Measurements from ENCODE around the gene APOB. TPM values are rescaled to one million over a fixed set of nuclear protein-coding genes. Genes with fewer than 3 reads are reported as not detected.

The APOB gene
- total and polyA plus RNA-seq, 2 of the 13 experiments (the other 11 are each of a cell fraction or from before 2014, with no cell fraction given) = 1,569 to 2,515 TPM

DNA sequence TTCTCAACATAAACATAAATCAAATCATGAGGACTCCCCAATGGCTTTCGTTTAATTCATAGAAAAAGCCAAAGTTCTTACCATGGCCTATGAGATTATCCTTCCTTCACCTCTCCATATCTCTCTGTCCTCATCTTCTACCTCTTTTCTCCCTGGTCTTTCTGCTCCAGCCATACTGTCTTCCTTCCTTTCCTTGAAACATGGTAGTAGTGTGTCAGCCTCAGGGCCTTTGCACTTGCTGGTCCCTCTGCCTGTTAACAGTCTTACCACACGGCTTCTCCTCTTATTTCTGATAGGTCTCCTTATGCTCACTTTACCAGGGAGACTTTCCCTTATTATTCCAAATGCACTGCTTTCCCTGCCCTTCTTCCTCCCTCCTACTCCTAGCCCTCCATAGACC, 25.6 kb downstream of the APOB start (continued):
- 0 out of 2 replicates have a peak, but pooled peaks have one; percentile 33 for TF ChIP-seq RFXAP (CRISPR knock-in tag; IDR thresholded peaks at IDR 0.05; ENCODE audit: borderline replicate concordance)
- no peak for TF ChIP-seq RERE (CRISPR knock-in tag; IDR thresholded peaks at IDR 0.05; ENCODE audit: low read depth)
- no peak for TF ChIP-seq ZBTB14 (CRISPR knock-in tag; IDR thresholded peaks at IDR 0.05)
- peak; percentile 12; the same call in 1 of the 2 replicates for TF ChIP-seq POLR2G (IDR thresholded peaks at IDR 0.05; ENCODE audit: low read depth, low read length)
- TF ChIP-seq ZNF747 (CRISPR knock-in tag; IDR thresholded peaks at IDR 0.05; ENCODE audit: borderline replicate concordance) = 0 out of 2 replicates have a peak, but pooled peaks have one; percentile 40
- no peak for TF ChIP-seq HHEX (CRISPR knock-in tag; IDR thresholded peaks at IDR 0.05)
- TF ChIP-seq RFX5 (IDR thresholded peaks at IDR 0.05; ENCODE audit: low read depth, low read length) = no peak
- TF ChIP-seq SSRP1 (CRISPR knock-in tag; IDR thresholded peaks at IDR 0.05) = 0 out of 2 replicates have a peak, but pooled peaks have one; percentile 93
- TF ChIP-seq, protein P1, sequence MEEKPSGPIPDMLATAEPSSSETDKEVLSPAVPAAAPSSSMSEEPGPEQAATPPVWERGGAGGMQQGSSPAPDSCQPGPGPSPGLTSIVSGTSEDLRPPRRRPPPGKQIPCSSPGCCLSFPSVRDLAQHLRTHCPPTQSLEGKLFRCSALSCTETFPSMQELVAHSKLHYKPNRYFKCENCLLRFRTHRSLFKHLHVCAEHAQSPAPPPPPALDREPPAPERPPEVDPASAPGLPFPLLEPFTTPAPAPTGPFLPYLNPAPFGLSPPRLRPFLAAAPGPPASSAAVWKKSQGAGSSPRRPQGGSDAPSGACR (CRISPR knock-in tag; IDR thresholded peaks at IDR 0.05) = no peak
- no peak for TF ChIP-seq SRY (CRISPR knock-in tag; IDR thresholded peaks at IDR 0.05)
- TF ChIP-seq ZNF547 (CRISPR knock-in tag; IDR thresholded peaks at IDR 0.05) = no peak
- TF ChIP-seq, protein P2, sequence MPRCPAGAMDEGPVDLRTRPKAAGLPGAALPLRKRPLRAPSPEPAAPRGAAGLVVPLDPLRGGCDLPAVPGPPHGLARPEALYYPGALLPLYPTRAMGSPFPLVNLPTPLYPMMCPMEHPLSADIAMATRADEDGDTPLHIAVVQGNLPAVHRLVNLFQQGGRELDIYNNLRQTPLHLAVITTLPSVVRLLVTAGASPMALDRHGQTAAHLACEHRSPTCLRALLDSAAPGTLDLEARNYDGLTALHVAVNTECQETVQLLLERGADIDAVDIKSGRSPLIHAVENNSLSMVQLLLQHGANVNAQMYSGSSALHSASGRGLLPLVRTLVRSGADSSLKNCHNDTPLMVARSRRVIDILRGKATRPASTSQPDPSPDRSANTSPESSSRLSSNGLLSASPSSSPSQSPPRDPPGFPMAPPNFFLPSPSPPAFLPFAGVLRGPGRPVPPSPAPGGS (CRISPR knock-in tag; IDR thresholded peaks at IDR 0.05) = no peak
- no peak for TF ChIP-seq MIER3 (CRISPR knock-in tag; IDR thresholded peaks at IDR 0.05; ENCODE audit: borderline replicate concordance)
- TF ChIP-seq CSRNP2 (CRISPR knock-in tag; conservative IDR thresholded peaks at IDR 0.05; ENCODE audit: low read depth) = no peak
- no peak for TF ChIP-seq ZC3H13 (CRISPR knock-in tag; IDR thresholded peaks at IDR 0.05)
- TF ChIP-seq ZNF784 (CRISPR knock-in tag; IDR thresholded peaks at IDR 0.05; ENCODE audit: borderline replicate concordance) = no peak
- TF ChIP-seq PAF1 (CRISPR knock-in tag; IDR thresholded peaks at IDR 0.05) = peak; percentile 75; the same call in 1 of the 2 replicates

Measured in HepG2 (cell line).